OCI-LY3 (cell line): Measurements from ENCODE around the gene VCAN.

Experiments
- CTCF ChIP-seq: fragments of 200-600, 300-600 bp; sonication (generic); IDR thresholded peaks from 2 replicates; pipeline ENCODE4 v1.5.1; 2014; ENCODE audit warnings: antibody characterized with exemption, low read length, low read depth
- EZH2phosphoT487 ChIP-seq: fragments of 200-600 bp; shearing (Covaris generic); IDR thresholded peaks from 2 replicates; pipeline ENCODE4 v1.6.1; 2018; ENCODE audit warnings: antibody characterized with exemption, mixed run types, low read depth

GRCh38 chr5:83559118-83559785 is 87.7 kb downstream of the VCAN start:
- no peak for TF ChIP-seq CTCF
- TF ChIP-seq EZH2phosphoT487 = no peak
